Astrocyte of the cerebellum (primary cell): ENCODE measurements around the gene DOHH.
"Not testable (repeated sequence)": the region's sequence is repeated elsewhere in the genome, so short reads cannot be mapped to it uniquely, and the experiment has no call there.

Source experiments
- DNase-seq: peaks from one replicate; pipeline ENCODE4 v3.0.0-alpha.2; 2011; ENCODE audit warnings: low read depth
- H3K4me3 ChIP-seq: 2 replicates; pipeline ENCODE4 v1.5.1; 2011; ENCODE audit warnings: mild to moderate bottlenecking, low read depth, low read length, moderate library complexity
- in situ Hi-C: cut with HindIII; loops from 2 replicates; pipeline ENCODE4 v1.10.0; 2017; ENCODE audit warnings: low sequenced_read_pairs
- TF ChIP-seq, protein P1 (sequence below): IDR thresholded peaks from 2 replicates; pipeline ENCODE4 v1.5.1; 2012; ENCODE audit warnings: low read length, low read depth, moderate library complexity, mild to moderate bottlenecking; ENCODE audit errors: missing control alignments

DOHH gene

DNA sequence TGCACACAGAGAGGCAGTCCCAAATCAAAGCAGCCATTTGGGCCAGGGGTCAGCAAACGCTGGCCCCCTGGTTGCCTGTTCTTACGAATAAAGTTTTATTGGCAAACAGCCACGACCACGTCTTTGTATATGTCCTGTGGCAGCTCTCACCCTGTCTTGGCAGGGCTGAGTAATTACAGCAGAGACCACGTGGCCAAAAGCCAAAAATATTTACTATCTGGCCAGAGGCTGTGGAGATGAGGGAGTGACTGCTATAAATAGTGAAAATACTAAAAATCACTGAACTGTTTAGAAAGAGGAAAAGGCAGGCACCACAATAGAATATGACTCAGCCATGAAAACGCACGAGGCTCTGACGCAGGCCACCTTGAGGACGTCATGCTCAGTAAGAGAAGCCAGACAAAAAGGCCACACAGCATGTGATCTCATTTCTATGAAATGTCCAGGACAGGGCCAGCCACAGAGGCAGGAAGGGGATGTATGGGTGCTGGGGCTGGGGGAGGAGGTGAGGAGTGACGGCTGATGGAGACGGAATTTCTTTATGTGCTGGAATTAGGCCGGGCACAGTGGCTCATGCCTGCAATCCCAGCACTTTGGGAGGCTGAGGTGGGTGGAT lies 49.6 kb downstream of the DOHH start:
- TF ChIP-seq, protein P1, sequence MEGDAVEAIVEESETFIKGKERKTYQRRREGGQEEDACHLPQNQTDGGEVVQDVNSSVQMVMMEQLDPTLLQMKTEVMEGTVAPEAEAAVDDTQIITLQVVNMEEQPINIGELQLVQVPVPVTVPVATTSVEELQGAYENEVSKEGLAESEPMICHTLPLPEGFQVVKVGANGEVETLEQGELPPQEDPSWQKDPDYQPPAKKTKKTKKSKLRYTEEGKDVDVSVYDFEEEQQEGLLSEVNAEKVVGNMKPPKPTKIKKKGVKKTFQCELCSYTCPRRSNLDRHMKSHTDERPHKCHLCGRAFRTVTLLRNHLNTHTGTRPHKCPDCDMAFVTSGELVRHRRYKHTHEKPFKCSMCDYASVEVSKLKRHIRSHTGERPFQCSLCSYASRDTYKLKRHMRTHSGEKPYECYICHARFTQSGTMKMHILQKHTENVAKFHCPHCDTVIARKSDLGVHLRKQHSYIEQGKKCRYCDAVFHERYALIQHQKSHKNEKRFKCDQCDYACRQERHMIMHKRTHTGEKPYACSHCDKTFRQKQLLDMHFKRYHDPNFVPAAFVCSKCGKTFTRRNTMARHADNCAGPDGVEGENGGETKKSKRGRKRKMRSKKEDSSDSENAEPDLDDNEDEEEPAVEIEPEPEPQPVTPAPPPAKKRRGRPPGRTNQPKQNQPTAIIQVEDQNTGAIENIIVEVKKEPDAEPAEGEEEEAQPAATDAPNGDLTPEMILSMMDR, result no peak
- H3K4me3 ChIP-seq, result no peak overlapping the region
- in situ Hi-C loops, result no loop called here
- peak; percentile 99 for DNase-seq

DNA sequence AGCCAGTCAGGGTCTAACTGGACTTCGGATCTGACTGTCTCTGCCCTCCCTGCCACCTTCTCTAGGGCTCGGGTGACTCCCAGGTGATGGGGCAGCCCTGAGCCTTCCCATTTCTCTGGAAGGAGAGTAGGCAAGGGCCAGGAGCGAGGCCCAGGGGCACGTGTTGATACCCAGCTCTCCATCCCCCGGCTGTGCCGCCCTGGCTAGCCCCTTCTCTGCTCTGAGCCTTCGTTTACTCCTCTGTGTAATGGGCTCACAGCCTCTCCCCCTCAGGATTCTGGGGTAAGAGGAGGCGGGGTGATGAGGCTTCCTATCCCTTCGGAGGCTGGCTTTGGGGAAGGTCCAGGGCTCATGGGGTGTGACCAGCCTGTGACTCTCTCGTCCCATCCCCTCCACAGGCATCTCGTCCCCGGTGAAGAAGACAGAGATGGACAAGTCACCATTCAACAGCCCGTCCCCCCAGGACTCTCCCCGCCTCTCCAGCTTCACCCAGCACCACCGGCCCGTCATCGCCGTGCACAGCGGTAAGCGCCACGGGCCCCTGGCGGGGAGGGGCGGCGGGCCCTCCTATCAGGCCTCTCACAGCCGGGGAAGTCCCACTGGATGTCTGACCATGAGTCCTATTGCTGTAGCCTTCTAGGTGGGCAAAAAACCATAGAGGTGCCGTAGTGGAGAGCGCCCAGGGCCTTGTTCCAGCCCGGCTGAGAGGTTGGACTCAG lies 51.7 kb downstream of the DOHH start:
- H3K4me3 ChIP-seq, result no peak overlapping the region
- in situ Hi-C loops, result no loop called here

DNA sequence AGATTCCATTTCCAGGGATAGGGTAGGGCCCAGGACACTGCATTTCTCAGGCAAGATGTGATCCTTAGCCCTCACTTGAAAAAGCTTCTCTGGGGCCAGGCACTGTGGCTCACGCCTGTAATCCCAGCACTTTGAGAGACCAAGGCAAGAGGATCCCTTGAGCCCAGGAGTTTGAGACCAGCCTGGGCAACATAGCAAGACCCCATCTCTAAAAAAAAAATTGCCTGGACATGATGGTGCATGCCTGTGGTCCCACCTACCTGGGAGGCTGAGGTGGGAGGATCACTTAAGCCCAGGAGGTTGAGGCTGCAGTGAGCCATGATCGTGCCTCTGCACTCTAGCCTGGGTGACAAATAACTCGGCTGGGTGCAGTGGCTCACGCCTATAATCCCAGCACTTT lies 53.8 kb downstream of the DOHH start:
- in situ Hi-C loops, H3K4me3 ChIP-seq, DNase-seq: not testable (repeated sequence)

More for the DNA sequence above, 51.7 kb downstream of the DOHH start:
- no peak for DNase-seq
- TF ChIP-seq, protein P1, result no peak

DNA sequence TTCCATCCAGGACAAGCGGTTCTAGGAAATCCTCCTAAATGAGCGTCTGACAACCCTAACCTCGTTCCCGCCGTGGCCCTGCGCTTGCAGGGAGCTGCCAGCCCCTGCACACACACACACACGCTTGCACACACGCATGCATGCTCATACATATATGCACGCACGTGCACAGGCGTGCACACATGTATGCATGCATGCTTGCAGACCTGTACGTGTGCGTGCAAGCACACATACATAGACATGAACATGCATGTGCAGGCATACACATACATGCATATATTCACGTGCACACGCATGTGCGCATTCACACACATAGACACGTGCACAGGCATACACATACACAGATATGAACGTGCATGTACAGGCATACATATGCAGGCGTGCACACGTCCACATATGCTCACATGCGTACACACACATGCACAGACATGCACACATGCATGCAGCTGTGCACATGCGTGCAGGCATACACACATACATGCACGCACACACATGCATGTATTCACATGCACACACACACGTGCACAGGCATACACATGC lies 55.7 kb downstream of the DOHH start:
- H3K4me3 ChIP-seq, result no peak overlapping the region
- TF ChIP-seq, protein P1, result no peak
- in situ Hi-C loops, result no loop called here
- DNase-seq, result no peak

DNA sequence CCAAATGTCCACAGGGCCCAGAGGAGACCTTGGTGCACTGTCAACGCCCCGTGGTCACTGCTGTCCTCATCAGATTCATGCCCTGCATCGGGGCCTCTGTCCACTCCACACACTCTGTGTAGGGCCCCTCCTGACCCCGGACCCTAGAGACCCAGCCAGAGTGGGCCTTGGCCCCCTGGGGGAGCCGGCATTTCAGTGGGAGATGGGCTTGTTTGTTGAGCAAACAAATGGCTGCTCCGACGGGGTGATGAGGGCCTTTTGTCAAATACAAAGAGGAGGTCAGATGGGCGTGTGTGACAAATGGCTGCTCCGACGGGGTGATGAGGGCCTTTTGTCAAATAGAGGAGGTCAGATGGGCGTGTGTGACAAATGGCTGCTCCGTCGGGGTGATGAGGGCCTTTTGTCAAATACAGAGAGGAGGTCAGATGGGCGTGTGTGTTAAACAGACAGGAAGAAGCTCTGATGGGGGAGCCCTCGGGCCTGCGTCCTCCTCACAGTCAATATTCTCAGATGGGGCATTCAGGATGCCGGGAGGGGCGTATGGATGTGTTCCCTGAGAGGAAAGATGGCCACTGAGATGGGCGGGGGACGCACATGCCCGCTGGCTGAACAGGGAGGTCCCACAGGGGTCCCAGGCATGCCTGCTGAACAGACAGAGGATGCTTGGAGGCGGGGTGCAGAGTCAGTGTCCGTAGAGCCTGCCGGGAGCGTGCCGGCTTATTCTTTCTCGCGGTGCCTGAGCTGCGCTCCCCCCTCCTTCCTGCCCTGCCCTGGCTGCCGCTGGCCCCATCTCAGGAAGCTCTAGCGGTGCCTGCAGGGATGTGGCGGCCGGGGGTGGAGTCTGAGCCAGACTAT lies 56.4 kb downstream of the DOHH start:
- in situ Hi-C loops, result no loop called here
- H3K4me3 ChIP-seq, result no peak overlapping the region
- TF ChIP-seq, protein P1, result no peak
- DNase-seq, result no peak

DNA sequence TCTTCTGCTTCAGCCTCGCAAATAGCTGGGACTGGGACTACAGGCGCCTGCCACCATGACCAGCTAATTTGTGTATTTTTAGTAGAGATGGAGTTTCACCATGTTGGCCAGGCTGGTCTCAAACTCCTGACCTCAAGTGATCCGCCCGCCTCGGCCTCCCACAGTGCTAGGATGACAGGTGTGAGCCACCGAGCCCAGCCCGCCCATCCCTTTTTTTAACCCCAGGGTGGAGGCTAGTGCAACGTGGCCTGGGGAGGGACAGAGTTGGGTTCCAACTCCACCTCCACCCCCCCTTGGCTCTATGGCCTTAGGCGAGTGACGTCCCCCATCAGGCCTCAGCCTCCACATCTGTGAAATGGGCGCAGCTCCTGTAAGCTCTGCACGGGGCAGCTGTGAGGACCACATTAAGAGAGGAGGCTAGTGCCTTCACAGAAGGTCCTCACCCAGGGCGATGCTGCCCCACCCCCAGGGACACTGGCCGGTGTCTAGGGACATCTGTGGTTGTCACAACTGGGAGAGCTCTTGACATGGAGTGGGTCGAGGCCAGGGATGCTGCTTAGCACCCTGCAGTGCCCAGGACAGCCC lies 57.9 kb downstream of the DOHH start:
- no peak overlapping the region for H3K4me3 ChIP-seq
- TF ChIP-seq, protein P1, result no peak
- DNase-seq, result no peak
- in situ Hi-C loops, result no loop called here
